Trophoblast cell (in vitro differentiated cells and primary cell): Measurements from ENCODE around the gene IL16.

ENCODE experiments used
- DNase-seq, 2 donors: peaks; one replicate each; pipeline ENCODE4 v3.0.0-alpha.2; 2016
- H2AFZ ChIP-seq: 2 replicates; pipeline ENCODE4 v1.6.1; 2013; ENCODE audit warnings: low read length, moderate library complexity, mild to moderate bottlenecking; ENCODE audit not compliant: insufficient read depth, poor library complexity
- H2AK5ac ChIP-seq: 2 replicates; pipeline ENCODE4 v1.6.1; 2013; ENCODE audit warnings: mild to moderate bottlenecking, low read length
- H2BK120ac ChIP-seq: 2 replicates; pipeline ENCODE4 v1.6.1; 2013; ENCODE audit warnings: low read length, mild to moderate bottlenecking, moderate library complexity; ENCODE audit not compliant: insufficient read depth, poor library complexity
- H2BK12ac ChIP-seq: 2 replicates; pipeline ENCODE4 v1.6.1; 2013; ENCODE audit warnings: mild to moderate bottlenecking, low read length, moderate library complexity
- H2BK5ac ChIP-seq: 2 replicates; pipeline ENCODE4 v1.6.1; 2013; ENCODE audit warnings: low read length, low read depth, moderate library complexity, mild to moderate bottlenecking; ENCODE audit not compliant: poor library complexity
- H3K14ac ChIP-seq: 2 replicates; pipeline ENCODE4 v1.6.1; 2013; ENCODE audit warnings: mild to moderate bottlenecking, low read length
- H3K18ac ChIP-seq: 2 replicates; pipeline ENCODE4 v1.6.1; 2013; ENCODE audit warnings: mild to moderate bottlenecking, low read length
- H3K23ac ChIP-seq: 2 replicates; pipeline ENCODE4 v1.6.1; 2013; ENCODE audit warnings: low read length
- H3K27ac ChIP-seq: 2 replicates; pipeline ENCODE4 v1.5.1; 2013; ENCODE audit warnings: low read depth, mild to moderate bottlenecking, inconsistent platforms, low read length, moderate library complexity
- H3K27me3 ChIP-seq: 2 replicates; pipeline ENCODE4 v1.6.1; 2013; ENCODE audit warnings: inconsistent platforms, mild to moderate bottlenecking, low read length, moderate library complexity; ENCODE audit not compliant: insufficient read depth
- H3K36me3 ChIP-seq, 2 experiments: 1 replicate in 1 of 2; 2 replicates in 1 of 2; pipeline ENCODE4 v1.6.1; 2013; ENCODE audit warnings: low read length in 2 of 2, mild to moderate bottlenecking in 2 of 2, moderate library complexity in 1 of 2; ENCODE audit not compliant: insufficient read depth in 2 of 2, control insufficient read depth in 1 of 2
- H3K4ac ChIP-seq: 2 replicates; pipeline ENCODE4 v1.6.1; 2013; ENCODE audit warnings: low read depth, mild to moderate bottlenecking, low read length, moderate library complexity
- H3K4me1 ChIP-seq, 2 experiments: 1 replicate in 1 of 2; 2 replicates in 1 of 2; pipeline ENCODE4 v1.6.1; 2013; ENCODE audit warnings: low read length in 2 of 2, mild to moderate bottlenecking in 2 of 2, moderate library complexity in 1 of 2; ENCODE audit not compliant: insufficient read depth in 2 of 2, control insufficient read depth in 1 of 2
- H3K4me2 ChIP-seq: 2 replicates; pipeline ENCODE4 v1.6.1; 2013; ENCODE audit warnings: inconsistent platforms, mild to moderate bottlenecking, low read length, moderate library complexity
- H3K4me3 ChIP-seq: 2 replicates; pipeline ENCODE4 v1.5.1; 2013; ENCODE audit warnings: mild to moderate bottlenecking, low read depth, low read length, inconsistent platforms
- H3K79me1 ChIP-seq: one replicate; pipeline ENCODE4 v1.6.1; 2013; ENCODE audit warnings: low read length
- H3K79me2 ChIP-seq: 2 replicates; pipeline ENCODE4 v1.6.1; 2013; ENCODE audit warnings: low read length, mild to moderate bottlenecking; ENCODE audit not compliant: control insufficient read depth, insufficient read depth, poor library complexity
- H3K9ac ChIP-seq: 2 replicates; pipeline ENCODE4 v1.6.1; 2013; ENCODE audit warnings: mild to moderate bottlenecking, low read length
- H3K9me3 ChIP-seq: 2 replicates; pipeline ENCODE4 v1.6.1; 2013; ENCODE audit warnings: low read depth, mild to moderate bottlenecking, control low read depth, inconsistent platforms, low read length; ENCODE audit not compliant: insufficient read depth
- H4K12ac ChIP-seq: 2 replicates; pipeline ENCODE4 v1.6.1; 2013; ENCODE audit warnings: low read depth, mild to moderate bottlenecking, low read length, moderate library complexity
- H4K8ac ChIP-seq: 2 replicates; pipeline ENCODE4 v1.6.1; 2013; ENCODE audit warnings: low read depth, mild to moderate bottlenecking, low read length, moderate library complexity
- H4K91ac ChIP-seq: one replicate; pipeline ENCODE4 v1.6.1; 2013; ENCODE audit warnings: low read depth, mild to moderate bottlenecking, low read length, moderate library complexity
- WGBS: extraction: QIAGEN DNeasy Blood & Tissue Kit; methylation state at CpG from one replicate; pipeline ENCODE4 v1.1.7; 2013; ENCODE audit warnings: missing lambda C conversion rate; ENCODE audit not compliant: insufficient read length, insufficient coverage; ENCODE audit errors: extremely low coverage; 5-methylcytosine and 5-hydroxymethylcytosine counted together

Gene IL16

DNA sequence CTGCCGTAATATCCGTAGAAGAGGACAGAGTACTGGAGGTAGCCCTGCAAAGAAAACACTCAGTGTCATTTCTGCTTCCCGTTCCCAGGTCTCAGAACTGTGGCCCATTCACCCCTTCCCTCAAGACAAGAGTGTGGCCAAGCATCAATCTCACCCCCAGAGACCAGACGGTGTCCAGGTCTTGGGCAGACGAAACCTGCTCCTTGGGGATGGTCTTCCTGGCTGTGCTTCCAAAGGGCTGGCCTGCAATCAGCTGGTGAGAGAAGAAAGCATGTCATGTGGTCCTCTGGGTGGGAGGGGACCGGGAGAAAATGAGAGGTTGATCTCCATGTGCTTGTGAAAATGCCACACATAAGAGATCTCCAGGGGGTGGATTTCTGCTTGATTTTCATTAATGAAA, 161.6 kb downstream of the IL16 start:
- Histone ChIP-seq H4K8ac (no peak overlapping the region), H3K4me2 (no peak overlapping the region), H2AFZ (no peak overlapping the region), H3K23ac (no peak overlapping the region), H3K79me1 (no peaks in the 10 kb centered on the region), H3K27ac (no peak overlapping the region), H4K12ac (no peak overlapping the region), H2BK12ac (no peak overlapping the region), H3K9ac (no peak overlapping the region), H2AK5ac (no peak overlapping the region), H3K4ac (no peak overlapping the region), H3K4me3 (peak overlapping the region; percentile 10), H3K79me2 (no peaks in the 10 kb centered on the region), H3K18ac (no peak overlapping the region), H2BK120ac (no peak overlapping the region), H3K27me3 (no peaks in the 10 kb centered on the region), H2BK5ac (no peak overlapping the region), H3K14ac (no peak overlapping the region), H4K91ac (no peak overlapping the region), H3K36me3 (no peaks in the 10 kb centered on the region), H3K4me1 (no peaks in the 10 kb centered on the region), H3K9me3 (peaks cover 2% of the 10 kb centered on the region)
- no peak for DNase-seq
- no CpG with 5 or more reads among the region's 6 CpGs for WGBS

DNA sequence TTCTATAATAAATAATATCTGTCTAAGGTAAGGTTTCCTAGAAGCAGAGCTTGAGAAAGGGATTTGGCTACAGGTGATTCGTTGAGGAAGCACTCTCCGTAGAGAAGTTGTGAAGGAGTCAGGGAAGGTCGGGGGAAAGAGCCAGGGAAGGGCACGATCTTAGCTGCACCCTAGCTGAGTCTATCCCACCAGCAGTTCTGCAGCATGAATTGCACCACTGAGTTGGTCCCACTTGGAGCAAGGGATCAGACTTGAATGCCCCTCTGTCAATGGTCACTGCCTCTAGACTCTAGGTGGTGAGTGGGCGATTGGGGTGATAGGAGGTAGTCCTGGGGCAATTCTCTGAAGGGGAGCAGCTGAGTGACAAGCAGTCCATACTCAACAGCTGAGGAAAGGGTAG, 163.8 kb downstream of the IL16 start:
- no peaks in the 10 kb centered on the region for H3K4me1 ChIP-seq
- H3K27me3 ChIP-seq: no peaks in the 10 kb centered on the region
- H3K14ac ChIP-seq: no peak overlapping the region
- no peak overlapping the region for H3K4ac ChIP-seq
- no peak overlapping the region for H2BK12ac ChIP-seq
- H4K12ac ChIP-seq: no peak overlapping the region
- H3K23ac ChIP-seq: peak overlapping the region; percentile 63
- H3K9me3 ChIP-seq: peaks cover 2% of the 10 kb centered on the region
- no peak overlapping the region for H2AFZ ChIP-seq
- no peak overlapping the region for H3K9ac ChIP-seq
- H4K91ac ChIP-seq: no peak overlapping the region
- H3K4me3 ChIP-seq: no peak overlapping the region
- H3K18ac ChIP-seq: no peak overlapping the region
- no CpG with 5 or more reads among the region's 5 CpGs for WGBS
- no peak overlapping the region for H4K8ac ChIP-seq
- no peaks in the 10 kb centered on the region for H3K79me1 ChIP-seq
- H2AK5ac ChIP-seq: no peak overlapping the region
- H2BK5ac ChIP-seq: no peak overlapping the region
- H3K4me2 ChIP-seq: no peak overlapping the region
- no peak overlapping the region for H2BK120ac ChIP-seq
- H3K27ac ChIP-seq: no peak overlapping the region
- no peak for DNase-seq
- H3K79me2 ChIP-seq: no peaks in the 10 kb centered on the region
- no peaks in the 10 kb centered on the region for H3K36me3 ChIP-seq

DNA sequence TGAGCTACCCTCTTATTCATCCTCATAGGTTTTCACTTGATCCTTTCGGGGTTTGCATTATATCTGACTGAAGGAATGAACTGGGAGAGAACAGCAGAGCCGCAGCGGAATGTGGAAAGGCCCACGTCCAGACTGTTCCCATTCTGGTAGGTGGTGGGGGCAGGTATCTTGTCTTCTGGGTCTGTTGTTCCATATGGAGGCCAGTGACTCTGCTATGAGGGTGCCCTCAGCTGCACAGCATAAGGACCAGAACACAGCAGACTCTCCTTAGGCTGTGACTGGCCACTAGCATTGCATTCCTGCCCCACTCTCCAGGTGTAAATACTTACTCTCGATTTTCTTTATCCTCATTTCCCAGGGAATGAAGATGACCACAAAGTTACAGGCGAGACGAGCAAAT, 165.2 kb downstream of the IL16 start:
- Histone ChIP-seq H4K91ac (no peak overlapping the region), H3K14ac (no peak overlapping the region), H3K27me3 (no peaks in the 10 kb centered on the region), H2AK5ac (no peak overlapping the region), H2BK120ac (no peak overlapping the region), H3K18ac (no peak overlapping the region), H3K9me3 (peaks cover 2% of the 10 kb centered on the region), H4K12ac (no peak overlapping the region), H2AFZ (no peak overlapping the region), H3K79me1 (no peaks in the 10 kb centered on the region), H2BK12ac (no peak overlapping the region), H3K27ac (no peak overlapping the region), H3K4me3 (no peak overlapping the region), H2BK5ac (no peak overlapping the region), H3K9ac (no peak overlapping the region), H3K23ac (no peak overlapping the region), H3K79me2 (no peaks in the 10 kb centered on the region), H4K8ac (no peak overlapping the region), H3K4ac (no peak overlapping the region), H3K36me3 (no peaks in the 10 kb centered on the region), H3K4me2 (no peak overlapping the region), H3K4me1 (no peaks in the 10 kb centered on the region)
- DNase-seq: peak; percentile 76 to 81
- no CpG with 5 or more reads among the region's 7 CpGs for WGBS

DNA sequence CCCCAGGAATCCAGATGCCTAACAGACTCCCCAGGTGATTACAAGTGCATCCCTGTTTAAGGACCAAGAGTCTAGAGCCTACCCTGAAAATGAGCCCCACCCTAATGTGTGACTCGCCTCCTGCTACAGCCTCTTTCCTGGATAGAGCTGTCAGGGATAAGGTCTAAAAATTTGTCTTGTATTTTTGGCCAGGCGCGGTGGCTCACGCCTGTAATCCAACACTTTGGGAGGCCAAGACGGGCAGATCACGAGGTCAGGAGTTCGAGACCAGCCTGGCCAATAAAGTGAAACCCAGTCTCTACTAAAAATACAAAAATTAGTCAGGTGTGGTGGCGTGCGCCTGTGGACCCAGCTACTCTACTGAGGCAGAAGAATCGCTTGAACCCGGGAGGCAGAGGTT, 166.1 kb downstream of the IL16 start:
- H3K9ac ChIP-seq: no peak overlapping the region
- H2BK12ac ChIP-seq: no peak overlapping the region
- peaks cover 2% of the 10 kb centered on the region for H3K9me3 ChIP-seq
- H3K14ac ChIP-seq: no peak overlapping the region
- H3K4me1 ChIP-seq: no peaks in the 10 kb centered on the region
- H4K91ac ChIP-seq: no peak overlapping the region
- no peaks in the 10 kb centered on the region for H3K27me3 ChIP-seq
- H4K12ac ChIP-seq: no peak overlapping the region
- H2AFZ ChIP-seq: no peak overlapping the region
- H3K23ac ChIP-seq: no peak overlapping the region
- no peak overlapping the region for H3K4me3 ChIP-seq
- H2BK5ac ChIP-seq: no peak overlapping the region
- H3K79me2 ChIP-seq: no peaks in the 10 kb centered on the region
- no CpG with 5 or more reads among the region's 11 CpGs for WGBS
- no peak overlapping the region for H3K27ac ChIP-seq
- no peak overlapping the region for H3K4ac ChIP-seq
- H2AK5ac ChIP-seq: no peak overlapping the region
- no peak overlapping the region for H3K4me2 ChIP-seq
- H4K8ac ChIP-seq: no peak overlapping the region
- no peak for DNase-seq
- no peak overlapping the region for H2BK120ac ChIP-seq
- no peaks in the 10 kb centered on the region for H3K79me1 ChIP-seq
- no peaks in the 10 kb centered on the region for H3K36me3 ChIP-seq
- no peak overlapping the region for H3K18ac ChIP-seq
